ENCODE measurements around the gene SLX4IP.

DNA sequence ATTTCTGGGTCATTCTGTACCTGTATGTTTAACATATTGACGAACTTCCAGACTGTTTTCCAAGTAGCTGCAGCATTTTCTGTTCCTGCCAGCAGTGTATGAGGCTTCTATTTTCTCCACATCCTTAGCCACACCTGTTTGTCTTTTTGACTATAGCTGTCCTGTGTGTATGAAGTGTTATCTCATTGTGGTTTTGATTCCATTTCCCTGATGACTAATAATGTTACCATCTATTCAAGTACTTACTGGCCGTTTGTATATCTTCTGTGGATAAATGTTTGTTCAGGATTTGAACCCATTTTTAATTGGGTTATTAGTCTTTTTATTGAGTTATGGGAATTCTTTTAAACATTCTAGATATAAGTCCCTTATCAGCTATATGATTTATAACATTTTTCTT, 143.5 kb downstream of the SLX4IP start:
- TF ChIP-seq, protein P1, sequence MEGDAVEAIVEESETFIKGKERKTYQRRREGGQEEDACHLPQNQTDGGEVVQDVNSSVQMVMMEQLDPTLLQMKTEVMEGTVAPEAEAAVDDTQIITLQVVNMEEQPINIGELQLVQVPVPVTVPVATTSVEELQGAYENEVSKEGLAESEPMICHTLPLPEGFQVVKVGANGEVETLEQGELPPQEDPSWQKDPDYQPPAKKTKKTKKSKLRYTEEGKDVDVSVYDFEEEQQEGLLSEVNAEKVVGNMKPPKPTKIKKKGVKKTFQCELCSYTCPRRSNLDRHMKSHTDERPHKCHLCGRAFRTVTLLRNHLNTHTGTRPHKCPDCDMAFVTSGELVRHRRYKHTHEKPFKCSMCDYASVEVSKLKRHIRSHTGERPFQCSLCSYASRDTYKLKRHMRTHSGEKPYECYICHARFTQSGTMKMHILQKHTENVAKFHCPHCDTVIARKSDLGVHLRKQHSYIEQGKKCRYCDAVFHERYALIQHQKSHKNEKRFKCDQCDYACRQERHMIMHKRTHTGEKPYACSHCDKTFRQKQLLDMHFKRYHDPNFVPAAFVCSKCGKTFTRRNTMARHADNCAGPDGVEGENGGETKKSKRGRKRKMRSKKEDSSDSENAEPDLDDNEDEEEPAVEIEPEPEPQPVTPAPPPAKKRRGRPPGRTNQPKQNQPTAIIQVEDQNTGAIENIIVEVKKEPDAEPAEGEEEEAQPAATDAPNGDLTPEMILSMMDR (IDR thresholded peaks at IDR 0.05; ENCODE audit: insufficient read depth, low read depth, low read length): no peak
- no peak for TF ChIP-seq EZH2 (IDR thresholded peaks at IDR 0.05; ENCODE audit: insufficient read depth, low read length)

Measured in astrocyte (in vitro differentiated cells and primary cell).